Psoas muscle (tissue), 8 donors: Measurements from ENCODE around the gene PRDX1. TPM values are rescaled to one million over a fixed set of nuclear protein-coding genes. Genes with fewer than 3 reads are reported as not detected.

ENCODE experiments used
- ATAC-seq, 4 donors: fragments of 200-7000 bp; cut with Tn5 transposase; one replicate each; pipeline ENCODE4 v1.9.1; 2020; ENCODE audit warnings: moderate library complexity in 3 of 4, mild to moderate bottlenecking in 2 of 4
- DNase-seq, 2 donors: peaks; one replicate each; pipeline ENCODE4 v3.0.0-alpha.2; 2020
- H3K27ac ChIP-seq: fragments of 200-600 bp; one replicate; pipeline ENCODE4 v1.8.0; 2022
- H3K27me3 ChIP-seq, 3 donors: fragments of 200-600 bp in 1 of 3; one replicate each; pipeline versions ENCODE4 v1.6.1 to v1.8.0; 2013 to 2022; ENCODE audit warnings: low read length in 2 of 3, mild to moderate bottlenecking in 2 of 3, moderate library complexity in 1 of 3; ENCODE audit not compliant: insufficient read depth in 3 of 3
- H3K36me3 ChIP-seq, 2 donors: fragments of 200-600 bp in 1 of 2; one replicate each; pipeline versions ENCODE4 v1.6.1 to v1.8.0; 2013 to 2022; ENCODE audit warnings: low read depth in 1 of 2, mild to moderate bottlenecking in 1 of 2, moderate library complexity in 1 of 2; ENCODE audit not compliant: insufficient read depth in 1 of 2
- H3K4me1 ChIP-seq: fragments of 200-600 bp; one replicate; pipeline ENCODE4 v1.8.0; 2022
- H3K4me3 ChIP-seq: fragments of 200-600 bp; one replicate; pipeline ENCODE4 v1.8.0; 2022; ENCODE audit warnings: mild to moderate bottlenecking
- H3K9me3 ChIP-seq: fragments of 200-600 bp; one replicate; pipeline ENCODE4 v1.8.0; 2022
- WGBS, 3 donors: extraction: QIAGEN DNeasy Blood & Tissue Kit; methylation state at CpG; one replicate each; pipeline versions ENCODE4 v1.1.6 to v1.1.7; 2013; 5-methylcytosine and 5-hydroxymethylcytosine counted together
- intact Hi-C, 2 donors: fragments of 100-400 bp; cut with DNase I; formaldehyde crosslinking; loops; one replicate each; pipeline versions ENCODE4 v1.11.0 to v1.14.2; 2022
- polyA plus RNA-seq, 3 donors: library from polyadenylated mRNA; stranded (reverse); fragments of 200-250 nt; gene quantifications; one replicate each; pipeline ENCODE4 v1.2.3, GENCODE V29; 2013
- total RNA-seq, 4 donors: library from RNA; stranded (reverse); fragmentation: NEBNext Ultra II Directional in 2 of 4; extraction: Animal tissue kit (Norgen Biotek cat#: 25700) in 2 of 4; gene quantifications; one replicate each; pipeline versions ENCODE4 v1.2.1 to v1.2.4, GENCODE V29; 2021 to 2023
- TF ChIP-seq, protein P1 (sequence below): fragments of 200-600 bp; IDR thresholded peaks from one replicate; pipeline ENCODE4 v1.8.0; 2022; ENCODE audit warnings: antibody characterized with exemption
- donor health status: healthy with polysubstance abuse.
- donor health status: DM: no; HTN: no; CAD: no; lungs with moderate emphysema.
- donor health status: Bipolar disorder and iron deficiency.
- donor health status: healthy.
- donor health status: DM: yes; HTN: yes; CAD: no.
- donor health status: DM: no; HTN: no; CAD: no.
- donor health status: DM: no; HTN: no; CAD: no.
- donor health status: DM: yes; HTN: yes; CAD: no.

PRDX1 gene
- total and polyA plus RNA-seq, 7 donors, result 354 to 1,179 (median 524) TPM

DNA sequence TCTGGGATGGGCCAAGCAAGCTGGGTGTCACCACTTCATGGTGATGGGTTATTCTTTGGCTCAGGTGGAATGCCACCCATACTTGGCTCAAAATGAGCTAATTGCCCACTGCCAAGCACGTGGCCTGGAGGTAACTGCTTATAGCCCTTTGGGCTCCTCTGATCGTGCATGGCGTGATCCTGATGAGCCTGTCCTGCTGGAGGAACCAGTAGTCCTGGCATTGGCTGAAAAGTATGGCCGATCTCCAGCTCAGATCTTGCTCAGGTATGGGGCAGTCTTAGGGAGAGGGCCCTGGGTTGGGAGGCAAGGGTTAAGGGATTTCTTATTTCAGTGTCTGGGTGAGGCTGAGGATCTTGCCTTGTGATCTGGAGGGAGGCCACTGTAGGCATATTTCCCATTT lies 46.7 kb upstream of the PRDX1 start:
- no peak for DNase-seq
- H3K9me3 ChIP-seq, result no peaks in the 10 kb centered on the region
- no peaks in the 10 kb centered on the region for H3K4me1 ChIP-seq
- 84 to 88% (median 85%) methylated on average over 4 of the region's 4 CpGs for WGBS, 3 donors
- no peak overlapping the region for H3K4me3 ChIP-seq
- H3K36me3 ChIP-seq, result peaks cover 5 to 59% of the 10 kb centered on the region in 2 donors
- H3K27me3 ChIP-seq, result no peaks in the 10 kb centered on the region
- TF ChIP-seq, protein P1, sequence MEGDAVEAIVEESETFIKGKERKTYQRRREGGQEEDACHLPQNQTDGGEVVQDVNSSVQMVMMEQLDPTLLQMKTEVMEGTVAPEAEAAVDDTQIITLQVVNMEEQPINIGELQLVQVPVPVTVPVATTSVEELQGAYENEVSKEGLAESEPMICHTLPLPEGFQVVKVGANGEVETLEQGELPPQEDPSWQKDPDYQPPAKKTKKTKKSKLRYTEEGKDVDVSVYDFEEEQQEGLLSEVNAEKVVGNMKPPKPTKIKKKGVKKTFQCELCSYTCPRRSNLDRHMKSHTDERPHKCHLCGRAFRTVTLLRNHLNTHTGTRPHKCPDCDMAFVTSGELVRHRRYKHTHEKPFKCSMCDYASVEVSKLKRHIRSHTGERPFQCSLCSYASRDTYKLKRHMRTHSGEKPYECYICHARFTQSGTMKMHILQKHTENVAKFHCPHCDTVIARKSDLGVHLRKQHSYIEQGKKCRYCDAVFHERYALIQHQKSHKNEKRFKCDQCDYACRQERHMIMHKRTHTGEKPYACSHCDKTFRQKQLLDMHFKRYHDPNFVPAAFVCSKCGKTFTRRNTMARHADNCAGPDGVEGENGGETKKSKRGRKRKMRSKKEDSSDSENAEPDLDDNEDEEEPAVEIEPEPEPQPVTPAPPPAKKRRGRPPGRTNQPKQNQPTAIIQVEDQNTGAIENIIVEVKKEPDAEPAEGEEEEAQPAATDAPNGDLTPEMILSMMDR, result no peak
- ATAC-seq, result no peak
- intact Hi-C loops, result loop anchor here (2.0 to 5.0 kb wide), 2 partner anchors 54 to 211 kb away; no protein-coding TSS in a partner anchor
- no peak overlapping the region for H3K27ac ChIP-seq

GRCh38 chr1:45567911-45568310 lies 46.2 kb upstream of the PRDX1 start:
- intact Hi-C loops, result loop anchor here (2.0 to 5.0 kb wide), 2 partner anchors 53 to 211 kb away; no protein-coding TSS in a partner anchor
- Histone ChIP-seq H3K27me3 (no peaks in the 10 kb centered on the region), H3K4me3 (no peak overlapping the region), H3K27ac (no peak overlapping the region), H3K9me3 (no peaks in the 10 kb centered on the region), H3K4me1 (no peaks in the 10 kb centered on the region), H3K36me3 (peaks cover 5 to 64% of the 10 kb centered on the region in 2 donors)
- no peak for DNase-seq
- no peak for ATAC-seq
- 88 to 94% (median 89%) methylated on average over 7 of the region's 7 CpGs for WGBS, 3 donors
- TF ChIP-seq, protein P1, result no peak

- 27 to 45% (median 40%) methylated on average over 5 of the region's 5 CpGs for WGBS, 3 donors
- H3K36me3 ChIP-seq, result peaks cover 5 to 76% of the 10 kb centered on the region in 2 donors
- H3K27ac ChIP-seq, result no peak overlapping the region
These were observed 45.0 kb upstream of the PRDX1 start for GRCh38 chr1:45566722-45567121.

GRCh38 chr1:45563843-45564242 lies 42.2 kb upstream of the PRDX1 start:
- no peak overlapping the region for H3K27ac ChIP-seq
- TF ChIP-seq, protein P1, result no peak
- H3K4me1 ChIP-seq, result no peaks in the 10 kb centered on the region
- no peaks in the 10 kb centered on the region for H3K9me3 ChIP-seq
- ATAC-seq (no peak), DNase-seq (no peak)
- WGBS, 3 donors, result 82 to 91% (median 87%) methylated on average over 2 of the region's 2 CpGs
- intact Hi-C loops, result no loop called here
- peaks cover 2 to 65% of the 10 kb centered on the region in 2 donors for H3K36me3 ChIP-seq
- H3K4me3 ChIP-seq, result no peak overlapping the region
- no peaks in the 10 kb centered on the region for H3K27me3 ChIP-seq

More at GRCh38 chr1:45566722-45567121, 45.0 kb upstream of the PRDX1 start:
- TF ChIP-seq, protein P1, result no peak
- no peaks in the 10 kb centered on the region for H3K4me1 ChIP-seq
- no peak overlapping the region for H3K4me3 ChIP-seq
- intact Hi-C loops, result loop anchor here in 1 of 2 donors (5.0 kb wide), 1 partner anchor 209 kb away; no protein-coding TSS in a partner anchor
- DNase-seq (peak; percentile 50 to 69), ATAC-seq (peak in 3 of 4 donors; percentile 22 to 42 (median 29))
- no peaks in the 10 kb centered on the region for H3K9me3 ChIP-seq
- H3K27me3 ChIP-seq, result no peaks in the 10 kb centered on the region
